IPS-18c (cell line): ENCODE data around the gene GABBR2.
"Not testable (repeated sequence)": the region's sequence is repeated elsewhere in the genome, so short reads cannot be mapped to it uniquely, and the experiment has no call there.

Source experiments
- H3K4me3 ChIP-seq: 2 replicates; pipeline ENCODE4 v1.7.0; 2013; ENCODE audit warnings: low read depth, mild to moderate bottlenecking, low read length, moderate library complexity; ENCODE audit not compliant: insufficient read depth
- H3K9me3 ChIP-seq: one replicate; pipeline ENCODE4 v1.6.1; 2013; ENCODE audit warnings: mild to moderate bottlenecking, low read length, moderate library complexity; ENCODE audit not compliant: control insufficient read depth, insufficient read depth

The GABBR2 gene

GRCh38 chr9:98700801-98701200, 7.9 kb downstream of the GABBR2 start:
- H3K4me3 ChIP-seq = no peak overlapping the region

GRCh38 chr9:98698856-98699255, 9.9 kb downstream of the GABBR2 start:
- H3K4me3 ChIP-seq = no peak overlapping the region
- peaks cover 2% of the 10 kb centered on the region for H3K9me3 ChIP-seq

More at GRCh38 chr9:98700801-98701200, 7.9 kb downstream of the GABBR2 start:
- H3K9me3 ChIP-seq = peaks cover 2% of the 10 kb centered on the region

GRCh38 chr9:98694943-98695342, 13.8 kb downstream of the GABBR2 start:
- Histone ChIP-seq H3K4me3 (no peak overlapping the region), H3K9me3 (no peaks in the 10 kb centered on the region)

- no peaks in the 10 kb centered on the region for H3K9me3 ChIP-seq
Measured at GRCh38 chr9:98692392-98692791, 16.3 kb downstream of the GABBR2 start.

GRCh38 chr9:98691890-98692289, 16.8 kb downstream of the GABBR2 start:
- no peaks in the 10 kb centered on the region for H3K9me3 ChIP-seq

More at GRCh38 chr9:98692392-98692791, 16.3 kb downstream of the GABBR2 start:
- H3K4me3 ChIP-seq = no peak overlapping the region

GRCh38 chr9:98690686-98691085, 18.0 kb downstream of the GABBR2 start:
- Histone ChIP-seq H3K9me3 (no peaks in the 10 kb centered on the region), H3K4me3 (no peak overlapping the region)

More at GRCh38 chr9:98691890-98692289, 16.8 kb downstream of the GABBR2 start:
- H3K4me3 ChIP-seq = no peak overlapping the region

GRCh38 chr9:98688710-98689495, 19.8 kb downstream of the GABBR2 start:
- H3K9me3 ChIP-seq = no peaks in the 10 kb centered on the region
- no peak overlapping the region for H3K4me3 ChIP-seq

- H3K9me3 ChIP-seq = no peaks in the 10 kb centered on the region
- H3K4me3 ChIP-seq = no peak overlapping the region
Measured at GRCh38 chr9:98687911-98688310, 20.8 kb downstream of the GABBR2 start.

GRCh38 chr9:98686961-98687855, 21.5 kb downstream of the GABBR2 start:
- no peaks in the 10 kb centered on the region for H3K9me3 ChIP-seq
- H3K4me3 ChIP-seq = no peak overlapping the region

GRCh38 chr9:98684816-98685215, 23.9 kb downstream of the GABBR2 start:
- H3K4me3 ChIP-seq, H3K9me3 ChIP-seq: not testable (repeated sequence)

- Histone ChIP-seq H3K4me3 (no peak overlapping the region), H3K9me3 (no peaks in the 10 kb centered on the region)
Measured at GRCh38 chr9:98678244-98678842, 30.4 kb downstream of the GABBR2 start.

- H3K9me3 ChIP-seq = no peaks in the 10 kb centered on the region
- no peak overlapping the region for H3K4me3 ChIP-seq
Measured at GRCh38 chr9:98673681-98674080, 35.1 kb downstream of the GABBR2 start.

- Histone ChIP-seq H3K4me3 (no peak overlapping the region), H3K9me3 (no peaks in the 10 kb centered on the region)
Measured at GRCh38 chr9:98667005-98667640, 41.6 kb downstream of the GABBR2 start.

GRCh38 chr9:98665501-98665900, 43.2 kb downstream of the GABBR2 start:
- no peaks in the 10 kb centered on the region for H3K9me3 ChIP-seq
- H3K4me3 ChIP-seq = no peak overlapping the region

GRCh38 chr9:98660541-98660940, 48.2 kb downstream of the GABBR2 start:
- H3K9me3 ChIP-seq = no peaks in the 10 kb centered on the region
- no peak overlapping the region for H3K4me3 ChIP-seq

- no peaks in the 10 kb centered on the region for H3K9me3 ChIP-seq
- no peak overlapping the region for H3K4me3 ChIP-seq
Measured at GRCh38 chr9:98658951-98659351, 49.8 kb downstream of the GABBR2 start.

- H3K9me3 ChIP-seq = no peaks in the 10 kb centered on the region
- H3K4me3 ChIP-seq = no peak overlapping the region
Measured at GRCh38 chr9:98657897-98658296, 50.8 kb downstream of the GABBR2 start.
